IMR-90 (cell line): ENCODE data around the gene NMRK1. TPM values are rescaled to one million over a fixed set of nuclear protein-coding genes. Genes with fewer than 3 reads are reported as not detected.

Experiments
- ATAC-seq: fragments of 200-7000 bp; cut with Tn5 transposase; 2 replicates; pipeline ENCODE4 v1.9.1; 2020; ENCODE audit warnings: low read depth, mild to moderate bottlenecking, moderate library complexity
- BruUV-seq: library from RNA; stranded (reverse); fragments of 400-500 nt; replicated peaks from 2 replicates; lab custom pipeline; 2021; lab: Mats Ljungman, UMichigan
- CTCF ChIA-PET: fragments of 300-600 bp; formaldehyde crosslinking; extraction: SDS; loops from one replicate; lab custom pipeline; 2021; ENCODE audit warnings: antibody characterized with exemption; lab: Yijun Ruan, JAX
- POLR2A ChIA-PET: fragments of 300-600 bp; sonication (Branson Sonifier 250); formaldehyde crosslinking; loops from one replicate; lab custom pipeline; 2022; ENCODE audit warnings: antibody characterized with exemption; ENCODE audit not compliant: unreplicated experiment; lab: Charles Lee
- DNase-seq: peaks from one replicate; pipeline ENCODE4 v3.0.0; 2013
- H2AFZ ChIP-seq: replicated peaks from 2 replicates; pipeline ENCODE3; 2013; ENCODE audit warnings: low read length, mild to moderate bottlenecking; ENCODE audit not compliant: poor library complexity
- H2AK5ac ChIP-seq: 2 replicates; pipeline ENCODE4 v1.6.1; 2013; ENCODE audit warnings: low read depth, low read length, inconsistent platforms
- H2AK9ac ChIP-seq: replicated peaks from 2 replicates; pipeline ENCODE3; 2013; ENCODE audit warnings: mild to moderate bottlenecking, low read depth, low read length, moderate library complexity; ENCODE audit not compliant: poor library complexity
- H2BK120ac ChIP-seq: 2 replicates; pipeline ENCODE4 v1.6.1; 2013; ENCODE audit warnings: low read depth, low read length, inconsistent platforms
- H2BK15ac ChIP-seq: 3 replicates; pipeline ENCODE4 v1.6.1; 2013; ENCODE audit warnings: low read depth, low read length, inconsistent platforms
- H2BK20ac ChIP-seq: 2 replicates; pipeline ENCODE4 v1.6.1; 2013; ENCODE audit warnings: low read depth, mild to moderate bottlenecking, inconsistent platforms, low read length, moderate library complexity
- H2BK5ac ChIP-seq: 2 replicates; pipeline ENCODE4 v1.6.1; 2013; ENCODE audit warnings: mild to moderate bottlenecking, low read depth, low read length, inconsistent platforms; ENCODE audit not compliant: poor library complexity, severe bottlenecking
- H3K14ac ChIP-seq: replicated peaks from 2 replicates; pipeline ENCODE4 v1.6.1; 2013; ENCODE audit warnings: low read depth, low read length, inconsistent platforms
- H3K18ac ChIP-seq: 2 replicates; pipeline ENCODE4 v1.6.1; 2013; ENCODE audit warnings: low read depth, low read length, control low read depth
- H3K23ac ChIP-seq: 2 replicates; pipeline ENCODE4 v1.6.1; 2013; ENCODE audit warnings: low read depth, low read length, inconsistent platforms
- H3K27ac ChIP-seq: 2 replicates; pipeline ENCODE4 v1.5.1; 2013; ENCODE audit warnings: mild to moderate bottlenecking, control low read depth, low read length; ENCODE audit not compliant: insufficient read depth
- H3K27me3 ChIP-seq: 2 replicates; pipeline ENCODE4 v1.6.1; 2013; ENCODE audit warnings: low read length; ENCODE audit not compliant: control insufficient read depth, insufficient read depth
- H3K36me3 ChIP-seq: 2 replicates; pipeline ENCODE4 v1.6.1; 2013; ENCODE audit warnings: low read length, mixed read lengths; ENCODE audit not compliant: control insufficient read depth, insufficient read depth
- H3K4ac ChIP-seq: 2 replicates; pipeline ENCODE4 v1.6.1; 2013; ENCODE audit warnings: low read depth, low read length, inconsistent platforms
- H3K4me1 ChIP-seq: 2 replicates; pipeline ENCODE4 v1.6.1; 2013; ENCODE audit warnings: low read length, mixed read lengths; ENCODE audit not compliant: control insufficient read depth, insufficient read depth
- H3K4me2 ChIP-seq: 2 replicates; pipeline ENCODE4 v1.6.1; 2013; ENCODE audit warnings: low read depth, mild to moderate bottlenecking, control low read depth, low read length, moderate library complexity
- H3K4me3 ChIP-seq: 2 replicates; pipeline ENCODE4 v1.5.1; 2013; ENCODE audit warnings: low read depth, mild to moderate bottlenecking, control low read depth, low read length, moderate library complexity; ENCODE audit not compliant: insufficient read depth
- H3K56ac ChIP-seq: 2 replicates; pipeline ENCODE4 v1.6.1; 2013; ENCODE audit warnings: low read length, inconsistent platforms; ENCODE audit not compliant: insufficient read depth; ENCODE audit errors: extremely low read depth
- H3K79me1 ChIP-seq, 2 experiments: 2 replicates each; pipeline ENCODE4 v1.6.1; 2013; ENCODE audit warnings: low read length in 2 of 2, inconsistent platforms in 1 of 2, low read depth in 1 of 2
- H3K9ac ChIP-seq: 2 replicates; pipeline ENCODE4 v1.6.1; 2013; ENCODE audit warnings: low read depth, low read length, control low read depth
- H3K9me1 ChIP-seq: 2 replicates; pipeline ENCODE4 v1.6.1; 2013; ENCODE audit warnings: low read length, inconsistent platforms; ENCODE audit not compliant: insufficient read depth
- H3K9me3 ChIP-seq: 2 replicates; pipeline ENCODE4 v1.6.1; 2013; ENCODE audit warnings: low read length; ENCODE audit not compliant: control insufficient read depth, insufficient read depth
- H4K20me1 ChIP-seq: 2 replicates; pipeline ENCODE4 v1.6.1; 2013; ENCODE audit warnings: low read length, inconsistent platforms; ENCODE audit not compliant: insufficient read depth
- H4K5ac ChIP-seq: 2 replicates; pipeline ENCODE4 v1.6.1; 2013; ENCODE audit warnings: mild to moderate bottlenecking, low read depth, low read length, control low read depth
- H4K8ac ChIP-seq, 2 experiments: 2 replicates each; pipeline ENCODE4 v1.6.1; 2013; ENCODE audit warnings: low read depth in 2 of 2, low read length in 2 of 2, control low read depth in 1 of 2, inconsistent platforms in 1 of 2
- H4K91ac ChIP-seq: 2 replicates; pipeline ENCODE4 v1.6.1; 2013; ENCODE audit warnings: low read depth, low read length, inconsistent platforms; ENCODE audit not compliant: insufficient read depth
- BHLHE40 ChIP-seq: fragments of 150-350 bp; IDR thresholded peaks from 2 replicates; pipeline ENCODE4 v1.6.1; 2016; ENCODE audit warnings: mild to moderate bottlenecking, low read depth, low read length
- CHD1 ChIP-seq: IDR thresholded peaks from 2 replicates; pipeline ENCODE4 v1.6.1; 2012; ENCODE audit warnings: low read depth, low read length, improper control_type of control experiment
- FOS ChIP-seq: fragments of 150-350 bp; IDR thresholded peaks from 2 replicates; pipeline ENCODE4 v1.6.1; 2016; ENCODE audit warnings: low read depth, low read length
- MAFK ChIP-seq: IDR thresholded peaks from 2 replicates; pipeline ENCODE4 v1.6.1; 2012; ENCODE audit warnings: low read depth, low read length, improper control_type of control experiment
- MXI1 ChIP-seq: IDR thresholded peaks from 2 replicates; pipeline ENCODE4 v1.6.1; 2012; ENCODE audit warnings: low read depth, mild to moderate bottlenecking, low read length, moderate library complexity, borderline replicate concordance
- NFE2L2 ChIP-seq: fragments of 150-350 bp; IDR thresholded peaks from 2 replicates; pipeline ENCODE4 v1.6.1; 2016; ENCODE audit warnings: low read depth, mild to moderate bottlenecking, low read length
- POLR2A ChIP-seq: IDR thresholded peaks from 2 replicates; pipeline ENCODE4 v1.6.1; 2012; ENCODE audit warnings: mild to moderate bottlenecking, low read depth, low read length
- RCOR1 ChIP-seq: IDR thresholded peaks from 2 replicates; pipeline ENCODE4 v1.6.1; 2012; ENCODE audit warnings: mild to moderate bottlenecking, low read length, improper control_type of control experiment; ENCODE audit not compliant: insufficient replicate concordance
- RFX5 ChIP-seq: IDR thresholded peaks from 2 replicates; pipeline ENCODE4 v1.8.0; 2012; ENCODE audit warnings: low read depth, mild to moderate bottlenecking, low read length, moderate library complexity
- SMC3 ChIP-seq: fragments of 150-350 bp; IDR thresholded peaks from 2 replicates; pipeline ENCODE4 v1.6.1; 2016; ENCODE audit warnings: low read depth, mild to moderate bottlenecking, antibody characterized with exemption, low read length, moderate library complexity
- dilution Hi-C: fragments of 300-500 bp; cut with HindIII; formaldehyde crosslinking; loops from one replicate; pipeline ENCODE4 v1.14.3; 2018; ENCODE audit warnings: low sequenced_read_pairs; ENCODE audit not compliant: unreplicated experiment
- in situ Hi-C: fragments of 300-500 bp; cut with MboI; formaldehyde crosslinking; loops from 3 replicates; pipeline ENCODE4 v1.14.3; 2019; ENCODE audit warnings: low sequenced_read_pairs, inconsistent platforms, mixed read lengths
- intact Hi-C: fragments of 100-400 bp; cut with micrococcal nuclease; formaldehyde crosslinking; loops from 2 replicates; pipeline ENCODE4 v1.10.0; 2022
- polyA plus RNA-seq, 3 experiments: library from polyadenylated mRNA; depleted of rRNA; stranded (reverse); fragments of >200 nt; gene quantifications; 2 replicates each; pipeline ENCODE4 v1.2.3, GENCODE V29; 2012; ENCODE audit warnings: low replicate concordance in 1 of 3
- total RNA-seq: library from RNA; depleted of rRNA; stranded (reverse); fragments of >200 nt; gene quantifications from 2 replicates; pipeline ENCODE4 v1.2.3, GENCODE V29; 2012
- TF ChIP-seq, protein P1 (sequence below): fragments of 150-350 bp; IDR thresholded peaks from 2 replicates; pipeline ENCODE4 v1.6.1; 2017; ENCODE audit warnings: mild to moderate bottlenecking, antibody characterized with exemption, low read length, low read depth
- TF ChIP-seq, protein P2 (sequence below): fragments of 150-350 bp; IDR thresholded peaks from 2 replicates; pipeline ENCODE4 v1.6.1; 2016; ENCODE audit warnings: low read depth, mild to moderate bottlenecking, low read length, moderate library complexity, borderline replicate concordance

Gene NMRK1
- total and polyA plus RNA-seq, 2 of the 4 experiments (the other 2 are of a cell fraction) = 5.7 to 5.9 TPM

DNA sequence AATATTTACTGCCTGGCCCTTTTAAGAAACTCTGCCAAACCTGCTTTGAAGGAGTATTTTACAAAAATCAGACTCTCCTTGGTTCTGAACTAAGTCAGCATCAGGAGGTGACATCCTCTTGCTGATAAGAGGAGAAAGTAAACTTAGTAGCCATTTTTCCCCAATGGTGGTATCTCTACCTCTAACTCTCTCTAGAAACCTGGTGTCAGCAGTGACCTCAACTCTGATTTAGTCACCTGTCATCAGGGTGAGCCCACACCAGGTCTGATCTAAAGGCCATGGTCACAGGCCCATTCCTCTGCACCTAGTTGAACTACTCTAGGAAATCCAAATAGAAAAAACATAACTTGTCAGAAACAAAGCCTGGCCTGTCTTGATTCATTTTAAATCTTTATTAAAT lies 64.1 kb downstream of the NMRK1 start:
- no peak for DNase-seq
- Histone ChIP-seq H3K4me2 (no peak overlapping the region), H3K9ac (no peak overlapping the region), H3K4me3 (no peak overlapping the region), H3K27me3 (no peaks in the 10 kb centered on the region), H3K23ac (no peak overlapping the region), H3K56ac (no peak overlapping the region), H3K79me1 (peaks cover 23 to 37% of the 10 kb centered on the region in 2 experiments), H2BK120ac (no peak overlapping the region), H3K18ac (no peak overlapping the region), H4K5ac (no peak overlapping the region), H3K4ac (no peak overlapping the region), H2AK5ac (no peak overlapping the region), H3K27ac (no peak overlapping the region), H2BK20ac (no peak overlapping the region), H3K14ac (no peak overlapping the region), H4K20me1 (no peaks in the 10 kb centered on the region), H2AFZ (no peak overlapping the region), H4K91ac (no peak overlapping the region), H4K8ac (no peak overlapping the region), H2AK9ac (no peak overlapping the region), H3K9me1 (no peaks in the 10 kb centered on the region), H2BK15ac (no peak overlapping the region), H3K36me3 (no peaks in the 10 kb centered on the region), H3K4me1 (no peaks in the 10 kb centered on the region; the same call in 1 of the 2 replicates), H3K9me3 (no peaks in the 10 kb centered on the region), H2BK5ac (no peak overlapping the region)
- POLR2A ChIA-PET = no interaction called here
- ATAC-seq = no peak
- CTCF ChIA-PET = interaction anchor here (1.4 kb wide), 1 partner anchor 22 kb away, joined by 4 read pairs; no protein-coding TSS in a partner anchor
- dilution Hi-C loops (no loop called here), in situ Hi-C loops (no loop called here), intact Hi-C loops (no loop called here)
- TF ChIP-seq POLR2A = no peak
- no peak for TF ChIP-seq MXI1
- no peak for TF ChIP-seq CHD1
- TF ChIP-seq, protein P1, sequence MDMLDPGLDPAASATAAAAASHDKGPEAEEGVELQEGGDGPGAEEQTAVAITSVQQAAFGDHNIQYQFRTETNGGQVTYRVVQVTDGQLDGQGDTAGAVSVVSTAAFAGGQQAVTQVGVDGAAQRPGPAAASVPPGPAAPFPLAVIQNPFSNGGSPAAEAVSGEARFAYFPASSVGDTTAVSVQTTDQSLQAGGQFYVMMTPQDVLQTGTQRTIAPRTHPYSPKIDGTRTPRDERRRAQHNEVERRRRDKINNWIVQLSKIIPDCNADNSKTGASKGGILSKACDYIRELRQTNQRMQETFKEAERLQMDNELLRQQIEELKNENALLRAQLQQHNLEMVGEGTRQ = no peak
- no peak for TF ChIP-seq BHLHE40
- TF ChIP-seq, protein P2, sequence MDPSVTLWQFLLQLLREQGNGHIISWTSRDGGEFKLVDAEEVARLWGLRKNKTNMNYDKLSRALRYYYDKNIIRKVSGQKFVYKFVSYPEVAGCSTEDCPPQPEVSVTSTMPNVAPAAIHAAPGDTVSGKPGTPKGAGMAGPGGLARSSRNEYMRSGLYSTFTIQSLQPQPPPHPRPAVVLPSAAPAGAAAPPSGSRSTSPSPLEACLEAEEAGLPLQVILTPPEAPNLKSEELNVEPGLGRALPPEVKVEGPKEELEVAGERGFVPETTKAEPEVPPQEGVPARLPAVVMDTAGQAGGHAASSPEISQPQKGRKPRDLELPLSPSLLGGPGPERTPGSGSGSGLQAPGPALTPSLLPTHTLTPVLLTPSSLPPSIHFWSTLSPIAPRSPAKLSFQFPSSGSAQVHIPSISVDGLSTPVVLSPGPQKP = no peak
- TF ChIP-seq FOS = no peak
- TF ChIP-seq RFX5 = no peak
- no peak for TF ChIP-seq RCOR1
- TF ChIP-seq NFE2L2 = no peak
- TF ChIP-seq MAFK = no peak
- TF ChIP-seq SMC3 = no peak
- no TSS peak for BruUV-seq
